ENCODE results near the gene SPHK1.

Gene SPHK1

DNA sequence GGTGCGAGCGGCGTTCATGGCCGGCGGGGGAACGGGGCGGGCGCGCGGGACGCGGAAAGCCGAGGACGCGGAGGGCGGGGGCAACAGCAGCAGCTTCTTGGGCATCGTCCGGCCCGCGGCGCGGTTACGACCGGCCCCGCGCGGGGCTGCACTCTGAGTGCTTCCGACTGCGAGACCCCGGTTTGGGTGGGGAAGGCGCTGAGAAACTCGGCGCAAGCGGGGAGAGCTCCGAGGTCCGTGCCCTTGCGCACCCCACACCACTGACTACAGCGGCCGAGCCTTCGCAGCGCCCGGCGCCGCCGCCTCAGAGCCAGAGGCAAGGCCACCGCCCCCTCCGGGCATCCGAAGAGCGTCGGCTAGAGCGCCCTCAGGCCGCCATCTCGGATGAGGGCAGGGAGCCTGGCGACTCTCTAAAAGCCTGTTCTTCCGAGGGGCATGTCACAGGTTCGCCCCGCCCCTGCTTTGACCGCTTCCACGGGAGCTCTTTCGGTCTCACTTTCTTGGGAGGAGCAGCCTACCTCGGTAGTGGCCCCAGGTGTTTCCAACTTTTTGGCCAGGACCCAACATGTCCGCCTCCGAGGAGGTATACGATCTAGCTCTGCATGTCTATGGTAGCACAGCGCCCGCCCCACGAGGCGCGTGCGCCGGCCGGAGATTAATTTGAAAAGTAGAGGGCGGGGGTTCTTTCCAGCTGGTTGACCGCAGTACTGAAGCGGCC is 30.7 kb upstream of the SPHK1 start, which contains the start of gene PRPSAP1:
Gene PRPSAP1 (minus strand): TSS at position 318 of the 718 bp plus-strand sequence. CDS start 213 bp downstream, at position 105.
- peak; percentile 84 for DNase-seq
- H3K27me3 ChIP-seq (replicated peaks): no peaks in the 10 kb centered on the region
- peak within 1 kb of the TSS; percentile 97 for H3K27ac ChIP-seq
- H3K36me3 ChIP-seq (replicated peaks): no peaks in the 10 kb centered on the region
- peak within 1 kb of the TSS; percentile 86 for H3K4me3 ChIP-seq (ENCODE audit: low read depth, low read length)
- TF ChIP-seq, protein P1, sequence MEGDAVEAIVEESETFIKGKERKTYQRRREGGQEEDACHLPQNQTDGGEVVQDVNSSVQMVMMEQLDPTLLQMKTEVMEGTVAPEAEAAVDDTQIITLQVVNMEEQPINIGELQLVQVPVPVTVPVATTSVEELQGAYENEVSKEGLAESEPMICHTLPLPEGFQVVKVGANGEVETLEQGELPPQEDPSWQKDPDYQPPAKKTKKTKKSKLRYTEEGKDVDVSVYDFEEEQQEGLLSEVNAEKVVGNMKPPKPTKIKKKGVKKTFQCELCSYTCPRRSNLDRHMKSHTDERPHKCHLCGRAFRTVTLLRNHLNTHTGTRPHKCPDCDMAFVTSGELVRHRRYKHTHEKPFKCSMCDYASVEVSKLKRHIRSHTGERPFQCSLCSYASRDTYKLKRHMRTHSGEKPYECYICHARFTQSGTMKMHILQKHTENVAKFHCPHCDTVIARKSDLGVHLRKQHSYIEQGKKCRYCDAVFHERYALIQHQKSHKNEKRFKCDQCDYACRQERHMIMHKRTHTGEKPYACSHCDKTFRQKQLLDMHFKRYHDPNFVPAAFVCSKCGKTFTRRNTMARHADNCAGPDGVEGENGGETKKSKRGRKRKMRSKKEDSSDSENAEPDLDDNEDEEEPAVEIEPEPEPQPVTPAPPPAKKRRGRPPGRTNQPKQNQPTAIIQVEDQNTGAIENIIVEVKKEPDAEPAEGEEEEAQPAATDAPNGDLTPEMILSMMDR (IDR thresholded peaks at IDR 0.05; ENCODE audit: low read depth, low read length, missing control alignments): peak; percentile 66
- in situ Hi-C loops (cut with HindIII; ENCODE audit: low pct_ligation_motif_present, low sequenced_read_pairs): no loop called here

DNA sequence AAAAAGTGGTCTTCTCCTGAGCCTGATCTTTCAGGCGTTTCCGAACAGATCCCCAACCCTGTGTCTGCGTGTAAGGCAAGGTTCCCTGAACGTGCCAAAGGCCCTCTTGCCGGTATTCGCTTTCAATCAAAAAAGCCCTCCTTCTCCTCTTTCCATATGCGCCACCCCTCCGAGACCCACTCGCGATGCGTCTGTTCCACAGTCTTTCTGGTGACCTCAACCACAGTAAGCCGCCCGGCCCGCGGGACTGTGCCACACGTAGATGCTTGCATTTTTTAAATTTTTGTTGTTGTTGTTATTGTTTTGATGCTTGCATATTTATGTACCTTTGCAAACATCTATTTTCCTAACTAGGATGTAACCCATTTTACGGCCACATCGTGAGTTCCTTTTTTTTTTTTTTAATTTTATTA is 30.1 kb upstream of the SPHK1 start:
- H3K27me3 ChIP-seq (replicated peaks): no peaks in the 10 kb centered on the region
- TF ChIP-seq, protein P1 (IDR thresholded peaks at IDR 0.05; ENCODE audit: low read depth, low read length, missing control alignments): no peak
- H3K27ac ChIP-seq: peak overlapping the region; percentile 97
- no peaks in the 10 kb centered on the region for H3K36me3 ChIP-seq (replicated peaks)
- DNase-seq: no peak
- peak overlapping the region; percentile 86 for H3K4me3 ChIP-seq (ENCODE audit: low read depth, low read length)
- in situ Hi-C loops (cut with HindIII; ENCODE audit: low pct_ligation_motif_present, low sequenced_read_pairs): no loop called here

DNA sequence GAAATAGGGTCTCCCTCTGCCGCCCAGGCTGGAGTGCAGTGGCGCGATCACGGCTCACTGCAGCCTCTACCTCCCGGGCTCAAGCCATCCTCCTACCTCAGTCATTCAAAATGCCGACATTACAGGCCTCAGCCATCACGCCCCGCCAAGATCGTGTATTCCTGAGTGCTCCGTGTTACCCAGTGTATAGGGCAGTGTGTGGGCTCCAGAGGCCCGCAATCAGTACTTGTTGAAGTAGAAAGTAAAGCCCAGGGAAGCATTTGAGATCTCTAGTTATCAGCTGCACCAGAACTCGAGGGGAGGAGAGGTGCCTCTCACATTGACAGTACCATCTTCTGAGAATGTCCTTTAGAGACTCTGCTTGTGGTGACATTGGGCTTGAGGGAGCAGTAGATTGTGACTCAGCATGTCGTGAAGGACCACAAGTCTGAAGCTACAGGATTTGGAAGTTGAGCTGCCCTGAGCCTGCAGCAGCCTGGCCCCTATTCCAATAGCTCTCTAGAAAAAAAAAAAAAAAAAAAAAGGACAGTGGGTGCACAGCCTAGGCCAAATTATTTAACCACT is 29.6 kb upstream of the SPHK1 start:
- H3K4me3 ChIP-seq (ENCODE audit: low read depth, low read length): no peak overlapping the region
- DNase-seq: no peak
- in situ Hi-C loops (cut with HindIII; ENCODE audit: low pct_ligation_motif_present, low sequenced_read_pairs): no loop called here

DNA sequence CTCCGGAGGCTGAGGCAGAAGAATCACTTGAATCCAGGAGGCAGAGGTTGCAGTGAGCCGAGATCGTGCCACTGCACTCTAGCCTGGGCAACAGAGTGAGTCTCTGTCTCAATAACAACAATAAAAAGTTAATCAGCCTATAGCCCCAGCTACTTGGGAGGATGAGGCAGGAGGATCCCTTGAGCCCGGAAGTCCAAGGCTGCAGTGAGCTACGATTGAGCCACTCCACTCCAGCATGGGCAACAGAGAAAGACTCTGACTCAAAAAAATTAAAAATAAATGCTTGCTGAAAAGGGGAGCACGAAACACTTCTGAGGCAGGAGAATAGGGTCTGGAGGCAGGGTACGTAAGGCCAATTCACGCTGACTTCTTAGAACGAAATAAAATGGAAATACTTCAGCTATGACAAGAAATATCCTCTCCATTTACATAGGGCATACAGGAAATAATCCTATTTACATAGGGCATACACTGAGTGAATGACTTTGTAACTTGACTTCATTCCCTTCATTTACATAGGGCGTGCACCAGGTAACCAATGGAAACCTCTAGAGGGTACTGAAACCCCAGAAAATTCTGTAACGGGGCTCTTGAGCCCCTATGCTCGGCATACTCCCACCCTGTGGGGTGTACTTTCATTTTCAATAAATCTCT is 27.5 kb upstream of the SPHK1 start:
- in situ Hi-C loops (cut with HindIII; ENCODE audit: low pct_ligation_motif_present, low sequenced_read_pairs): no loop called here
- Histone ChIP-seq H3K27ac (no peak overlapping the region), H3K4me3 (ENCODE audit: low read depth, low read length) (no peak overlapping the region), H3K36me3 (replicated peaks) (no peaks in the 10 kb centered on the region), H3K27me3 (replicated peaks) (no peaks in the 10 kb centered on the region)
- DNase-seq: no peak
- TF ChIP-seq, protein P1 (IDR thresholded peaks at IDR 0.05; ENCODE audit: low read depth, low read length, missing control alignments): no peak

More for the DNA sequence above, 29.6 kb upstream of the SPHK1 start:
- Histone ChIP-seq H3K27me3 (replicated peaks) (no peaks in the 10 kb centered on the region), H3K27ac (no peak overlapping the region), H3K36me3 (replicated peaks) (no peaks in the 10 kb centered on the region)
- TF ChIP-seq, protein P1 (IDR thresholded peaks at IDR 0.05; ENCODE audit: low read depth, low read length, missing control alignments): no peak

DNA sequence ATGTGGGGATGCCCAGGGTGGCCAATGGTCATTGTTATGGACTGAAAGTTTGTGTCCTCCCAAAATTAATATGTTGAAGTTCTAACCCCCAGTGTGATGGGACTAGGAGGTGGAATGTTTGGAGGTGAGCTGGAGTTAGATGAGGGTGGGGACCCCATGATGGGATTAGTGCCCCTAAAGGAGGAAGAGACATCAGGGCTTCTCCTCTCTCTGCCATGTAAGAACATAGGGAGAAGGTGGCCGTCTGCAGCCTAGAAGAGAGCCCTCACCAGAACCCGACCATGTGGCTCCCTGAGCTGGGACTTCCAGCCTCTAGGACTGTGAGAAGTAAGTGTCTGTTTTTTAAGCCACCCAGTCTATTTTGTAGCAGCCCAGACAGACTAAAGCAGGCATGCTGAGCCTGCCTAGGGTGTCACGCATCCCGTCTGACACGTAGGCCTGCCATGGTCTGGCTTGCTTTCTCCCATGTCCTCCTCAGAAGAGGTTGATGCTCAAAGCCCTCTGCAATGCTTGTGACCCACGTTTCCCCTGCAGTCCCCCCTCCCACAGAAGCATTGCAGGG is 26.7 kb upstream of the SPHK1 start:
- Histone ChIP-seq H3K4me3 (ENCODE audit: low read depth, low read length) (no peak overlapping the region), H3K36me3 (replicated peaks) (no peaks in the 10 kb centered on the region), H3K27me3 (replicated peaks) (no peaks in the 10 kb centered on the region), H3K27ac (no peak overlapping the region)
- DNase-seq: no peak
- in situ Hi-C loops (cut with HindIII; ENCODE audit: low pct_ligation_motif_present, low sequenced_read_pairs): no loop called here
- TF ChIP-seq, protein P1 (IDR thresholded peaks at IDR 0.05; ENCODE audit: low read depth, low read length, missing control alignments): no peak

All from brain microvascular endothelial cell (primary cell).